Measurements from ENCODE around the gene CYP26C1.

Gene CYP26C1

DNA sequence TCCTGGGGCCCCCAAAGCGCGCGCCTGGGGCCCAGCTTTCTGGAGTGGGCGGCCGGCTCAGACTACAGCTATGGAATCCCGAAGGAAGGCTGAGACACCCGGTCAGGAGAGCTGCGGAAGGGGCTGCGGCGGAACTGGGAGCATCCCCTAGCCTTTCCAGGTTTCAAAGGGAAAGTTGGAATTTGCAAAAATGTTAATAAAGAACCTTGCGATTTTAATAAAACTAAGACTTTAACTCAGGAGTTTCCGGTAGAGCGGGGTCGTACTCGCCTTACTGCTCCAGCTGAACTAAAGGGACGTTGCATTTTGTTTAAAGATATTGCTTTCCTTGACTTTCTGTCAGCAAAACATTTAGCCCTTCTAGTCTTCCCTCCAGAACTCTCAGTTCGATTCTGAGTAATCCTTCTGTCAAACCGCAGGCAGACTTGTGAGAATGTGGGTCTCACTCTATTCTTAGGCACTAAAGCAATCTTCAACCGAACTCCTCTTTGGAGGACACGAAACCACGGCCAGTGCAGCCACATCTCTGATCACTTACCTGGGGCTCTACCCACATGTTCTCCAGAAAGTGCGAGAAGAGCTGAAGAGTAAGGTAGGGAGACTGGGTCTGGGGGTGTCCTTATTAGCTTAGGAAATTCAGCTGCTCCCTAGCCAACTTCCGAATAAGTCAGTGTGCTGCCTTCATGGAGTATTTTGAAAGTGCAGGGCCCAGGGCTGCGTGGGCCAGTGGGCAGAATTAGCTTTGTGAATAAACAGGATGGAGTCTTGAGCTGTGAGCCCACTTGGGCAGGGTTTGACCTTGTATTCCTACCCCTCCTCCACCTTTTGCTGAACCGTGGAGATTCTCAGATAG lies 15.0 kb downstream of the CYP26C1 start:
- in situ Hi-C loops (cut with MboI; ENCODE audit: low sequenced_read_pairs): loop anchor here (25.0 kb wide), 1 partner anchor 412 kb away; the partner anchor contains the start of genes CEP55 and MYOF

DNA sequence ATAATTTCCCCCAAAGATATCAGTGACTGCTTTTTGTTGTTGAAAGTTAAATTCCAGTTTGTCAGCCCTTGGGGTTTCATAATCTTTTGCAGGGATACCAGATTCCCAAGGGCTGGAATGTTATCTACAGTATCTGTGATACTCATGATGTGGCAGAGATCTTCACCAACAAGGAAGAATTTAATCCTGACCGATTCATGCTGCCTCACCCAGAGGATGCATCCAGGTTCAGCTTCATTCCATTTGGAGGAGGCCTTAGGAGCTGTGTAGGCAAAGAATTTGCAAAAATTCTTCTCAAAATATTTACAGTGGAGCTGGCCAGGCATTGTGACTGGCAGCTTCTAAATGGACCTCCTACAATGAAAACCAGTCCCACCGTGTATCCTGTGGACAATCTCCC lies 16.3 kb downstream of the CYP26C1 start:
- in situ Hi-C loops (cut with MboI; ENCODE audit: low sequenced_read_pairs): loop anchor here (25.0 kb wide), 1 partner anchor 410 kb away; the partner anchor contains the start of genes CEP55 and MYOF

DNA sequence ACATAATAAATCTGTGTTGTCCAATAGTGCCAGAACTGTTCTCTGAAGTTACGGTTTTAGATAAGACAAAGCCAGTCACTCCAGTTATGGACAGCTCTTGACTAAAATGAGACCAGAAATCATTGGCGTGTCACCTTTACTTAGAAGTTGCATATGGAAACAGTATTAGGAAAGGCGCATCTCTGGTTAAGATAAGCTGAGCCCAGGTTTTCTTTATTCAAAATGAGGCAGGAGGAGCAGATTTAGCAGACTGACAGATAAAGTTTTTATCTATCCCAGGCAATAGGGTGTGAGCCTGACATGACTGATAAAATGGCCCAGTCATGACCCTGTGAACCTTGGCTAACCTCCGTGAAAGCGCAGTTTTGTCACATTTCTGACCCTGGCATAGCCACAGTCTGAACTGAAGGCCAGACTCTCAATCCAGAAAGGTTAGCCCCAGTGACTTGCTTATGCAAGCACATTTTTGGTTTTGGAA lies 17.3 kb downstream of the CYP26C1 start:
- in situ Hi-C loops (cut with MboI; ENCODE audit: low sequenced_read_pairs): loop anchor here (25.0 kb wide), 1 partner anchor 409 kb away; the partner anchor contains the start of genes CEP55 and MYOF

DNA sequence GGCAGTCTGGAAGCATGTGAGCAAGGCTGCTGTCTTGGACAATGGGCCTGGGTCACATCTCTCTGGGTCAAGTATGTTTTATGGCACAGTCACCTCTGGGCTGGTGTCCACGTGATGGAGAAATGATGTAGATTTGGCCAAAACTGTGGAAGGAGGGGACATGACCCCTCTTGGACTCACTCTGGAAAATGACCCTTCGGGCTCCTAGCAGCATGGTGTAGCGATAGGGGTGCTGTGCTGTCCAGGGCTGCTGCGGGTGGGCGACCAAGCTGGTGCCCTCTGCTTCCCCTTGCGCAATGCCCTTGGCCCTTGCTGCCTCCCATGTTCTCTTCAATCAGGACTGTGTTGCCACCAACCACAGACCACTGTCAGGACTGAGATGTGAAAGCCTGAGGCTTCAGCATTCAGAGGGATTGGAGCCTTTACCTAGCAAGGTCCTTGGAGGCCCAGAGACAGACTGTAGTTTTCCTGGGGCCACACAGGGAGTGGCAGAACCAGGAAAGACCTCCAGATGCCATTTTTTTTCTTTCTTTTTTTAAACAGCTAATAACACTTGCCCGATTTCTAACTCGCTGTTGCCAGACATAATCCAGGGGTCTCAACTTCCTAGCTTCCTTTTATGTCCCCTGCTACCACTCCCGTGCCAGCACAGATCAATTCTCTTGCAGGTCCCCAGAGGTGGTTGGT lies 19.2 kb downstream of the CYP26C1 start:
- in situ Hi-C loops (cut with MboI; ENCODE audit: low sequenced_read_pairs): loop anchor here (10.0 to 25.0 kb wide), 2 partner anchors 275 to 407 kb away; partner anchors contain the start of genes CEP55 and MYOF

DNA sequence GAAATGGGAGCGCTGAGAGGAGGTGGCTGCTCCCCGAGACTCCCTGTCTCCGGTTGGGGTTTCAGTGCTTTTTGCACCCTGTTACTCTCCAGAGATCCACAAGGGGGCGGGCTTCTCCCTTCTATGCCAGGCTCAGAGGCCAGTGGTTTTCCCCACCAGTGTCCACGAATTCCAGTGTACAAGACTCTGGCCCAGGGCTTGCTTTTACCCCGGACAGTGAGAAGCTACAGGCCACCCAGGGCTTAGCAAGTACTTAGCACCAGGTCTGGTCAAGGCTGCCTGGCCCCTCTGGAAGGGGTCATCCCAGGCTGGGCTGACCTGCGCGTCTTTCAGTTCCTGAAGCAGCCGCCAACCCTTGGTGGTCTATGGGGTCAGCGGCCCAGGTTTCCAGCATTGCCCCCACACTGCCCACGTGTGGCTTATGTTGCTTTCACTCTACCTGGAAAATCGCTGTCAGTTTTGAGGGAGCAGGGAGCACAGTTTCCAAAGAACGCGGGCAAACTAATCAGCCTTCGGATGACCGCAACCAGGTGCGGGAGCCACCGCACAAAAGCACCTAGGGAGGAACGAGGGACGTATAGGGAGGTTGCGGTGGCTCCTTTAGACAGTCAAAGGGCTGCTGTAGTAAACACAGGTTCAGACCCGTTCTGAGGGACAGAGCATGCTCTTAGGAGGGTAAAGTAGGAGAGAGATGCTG lies 19.9 kb downstream of the CYP26C1 start:
- in situ Hi-C loops (cut with MboI; ENCODE audit: low sequenced_read_pairs): loop anchor here (10.0 to 25.0 kb wide), 2 partner anchors 274 to 407 kb away; partner anchors contain the start of genes CEP55 and MYOF

DNA sequence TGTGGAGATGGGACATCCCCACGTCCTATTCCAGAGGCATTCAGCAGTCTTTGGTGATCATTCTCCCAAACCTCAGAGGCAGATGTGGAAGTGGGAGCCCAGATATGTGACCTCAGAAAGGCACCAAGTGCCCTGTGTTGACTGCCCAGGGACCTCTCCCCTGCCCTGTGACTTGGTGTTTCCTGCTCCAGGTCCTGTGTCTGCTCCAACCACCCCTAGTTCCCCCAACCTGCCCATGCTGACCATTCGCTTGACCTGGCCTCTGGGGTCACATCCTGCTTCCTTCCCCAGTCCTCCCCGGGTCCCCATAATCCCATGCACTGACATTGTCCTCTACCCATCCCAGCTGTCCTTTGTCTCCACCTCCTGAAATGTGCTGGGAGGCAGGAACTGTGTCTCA lies 20.7 kb downstream of the CYP26C1 start:
- in situ Hi-C loops (cut with MboI; ENCODE audit: low sequenced_read_pairs): loop anchor here (10.0 to 25.0 kb wide), 2 partner anchors 273 to 406 kb away; partner anchors contain the start of genes CEP55 and MYOF

DNA sequence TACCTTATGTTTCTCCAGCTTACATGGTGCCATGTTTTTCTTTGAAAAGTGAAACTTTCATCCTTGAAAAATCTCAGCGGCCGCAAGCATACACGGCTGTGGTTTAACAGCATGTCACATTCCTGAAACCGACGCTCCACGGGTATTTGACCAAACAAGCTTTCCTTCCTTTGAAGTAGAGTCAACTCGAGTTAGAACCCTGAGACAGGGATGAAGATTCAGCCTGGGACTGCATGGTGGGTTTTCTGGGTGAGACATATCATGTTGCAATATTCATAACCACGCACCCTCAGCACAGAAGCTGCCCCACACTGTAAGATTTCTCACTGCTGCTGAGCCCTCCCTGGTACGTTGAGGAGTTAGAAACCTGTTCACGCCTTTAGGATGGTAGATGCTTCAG lies 21.2 kb downstream of the CYP26C1 start:
- in situ Hi-C loops (cut with MboI; ENCODE audit: low sequenced_read_pairs): loop anchor here (10.0 to 25.0 kb wide), 2 partner anchors 273 to 405 kb away; partner anchors contain the start of genes CEP55 and MYOF

DNA sequence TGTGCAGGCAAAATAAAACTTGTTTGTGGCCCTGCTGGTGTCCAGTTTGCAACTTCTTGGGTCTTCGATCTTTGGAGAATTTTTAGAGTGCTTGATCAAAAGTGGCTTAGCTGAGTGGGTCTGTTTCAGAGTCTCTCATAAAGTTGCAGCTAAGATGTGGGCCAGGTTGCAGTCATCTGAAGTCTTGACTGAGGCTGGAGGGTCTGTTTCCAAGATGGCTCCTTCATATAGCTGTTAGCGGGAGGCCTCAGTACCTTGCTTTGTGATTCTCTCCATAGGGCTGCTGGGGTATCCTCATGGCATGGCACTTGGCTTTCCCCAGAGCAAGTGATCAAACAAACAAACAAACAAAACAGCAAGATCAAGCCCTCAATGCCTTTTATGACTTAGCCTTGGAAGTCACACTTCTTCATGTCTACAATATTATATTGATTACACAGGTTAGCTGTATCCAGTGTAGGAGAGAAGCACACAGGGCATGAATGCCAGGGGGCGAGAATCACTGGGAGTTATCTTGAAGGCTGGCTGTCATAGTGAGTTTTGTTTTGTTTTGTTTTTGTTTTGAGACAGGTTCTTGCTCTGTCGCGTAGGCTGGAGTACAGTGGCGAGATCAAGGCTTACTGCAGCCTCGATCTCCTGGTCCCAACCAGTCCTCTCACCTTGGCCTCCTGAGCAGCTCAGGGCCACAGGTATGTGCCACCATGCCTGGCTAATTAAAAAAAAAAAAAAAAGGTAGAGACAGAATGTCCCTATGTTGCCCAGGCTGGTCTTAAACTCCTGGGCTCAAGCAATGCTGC lies 23.3 kb downstream of the CYP26C1 start:
- in situ Hi-C loops (cut with MboI; ENCODE audit: low sequenced_read_pairs): loop anchor here (10.0 to 25.0 kb wide), 2 partner anchors 271 to 403 kb away; partner anchors contain the start of genes CEP55 and MYOF

DNA sequence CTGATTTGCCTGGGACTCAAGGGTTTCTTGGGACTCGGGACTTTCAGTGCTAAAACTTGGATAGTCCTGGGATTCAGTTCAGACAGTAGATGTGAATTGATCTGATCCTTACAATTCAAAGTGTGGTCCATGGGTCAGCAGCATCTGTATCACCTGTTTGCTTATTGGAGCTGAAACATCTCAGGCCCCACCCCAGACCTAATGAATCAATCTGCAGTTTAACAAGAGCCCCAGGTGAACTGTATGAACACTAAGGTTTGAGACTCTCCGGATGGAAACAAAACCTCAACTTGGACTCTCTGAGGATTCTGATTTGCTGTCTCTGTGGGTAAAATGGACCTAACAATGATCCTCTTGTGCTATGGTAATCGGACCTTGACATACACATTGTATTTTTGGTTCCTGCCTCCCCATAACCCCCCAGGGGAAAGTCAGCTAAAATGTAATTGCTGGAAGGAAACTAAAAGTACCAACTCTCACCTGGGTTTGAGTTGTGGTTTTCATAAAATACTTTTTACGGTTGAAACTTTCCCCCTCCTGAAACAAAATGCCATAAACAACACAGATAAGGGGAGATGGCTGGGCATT lies 24.8 kb downstream of the CYP26C1 start:
- in situ Hi-C loops (cut with MboI; ENCODE audit: low sequenced_read_pairs): loop anchor here (10.0 to 25.0 kb wide), 2 partner anchors 269 to 402 kb away; partner anchors contain the start of genes CEP55 and MYOF

DNA sequence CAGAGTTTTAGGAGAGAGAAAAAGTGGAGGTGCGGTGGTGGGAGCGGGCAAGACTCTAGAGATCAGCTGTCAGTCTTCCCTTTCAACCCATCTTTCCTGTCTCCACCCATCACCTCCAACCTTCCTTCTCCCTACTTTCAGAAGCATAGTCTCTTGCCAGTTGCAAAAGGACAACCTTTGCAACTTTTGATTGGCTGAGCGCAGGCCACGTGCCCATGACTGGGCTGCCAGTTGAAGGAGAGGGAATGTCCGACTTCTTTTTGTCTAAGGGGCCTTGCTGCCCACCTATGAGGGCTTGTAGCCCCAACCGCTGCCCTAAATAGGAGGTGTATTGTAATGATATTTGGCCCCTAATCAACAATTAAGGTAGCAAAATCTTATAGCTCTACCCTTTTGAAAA lies 25.7 kb downstream of the CYP26C1 start:
- in situ Hi-C loops (cut with MboI; ENCODE audit: low sequenced_read_pairs): loop anchor here (10.0 to 25.0 kb wide), 2 partner anchors 269 to 401 kb away; partner anchors contain the start of genes CEP55 and MYOF

DNA sequence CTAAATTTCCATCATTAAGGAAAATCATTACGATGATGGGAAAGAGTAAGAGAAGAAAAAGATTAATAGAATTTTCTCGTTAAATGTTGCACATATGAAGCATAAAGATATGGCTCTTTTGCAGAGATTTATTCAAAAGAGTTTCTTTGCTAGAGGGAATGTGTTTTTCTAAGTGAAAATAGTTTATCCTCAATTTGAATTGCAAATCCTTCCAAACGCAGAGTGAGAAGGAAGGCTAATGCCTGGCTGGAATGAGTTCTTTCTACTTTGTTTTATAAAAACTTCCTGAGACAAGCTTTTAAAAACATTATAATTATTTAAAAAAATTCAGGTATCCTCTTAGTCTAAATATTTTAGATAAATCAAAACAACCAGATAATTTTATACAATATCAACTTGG lies 27.2 kb downstream of the CYP26C1 start:
- in situ Hi-C loops (cut with MboI; ENCODE audit: low sequenced_read_pairs): loop anchor here (10.0 to 25.0 kb wide), 2 partner anchors 267 to 399 kb away; partner anchors contain the start of genes CEP55 and MYOF

DNA sequence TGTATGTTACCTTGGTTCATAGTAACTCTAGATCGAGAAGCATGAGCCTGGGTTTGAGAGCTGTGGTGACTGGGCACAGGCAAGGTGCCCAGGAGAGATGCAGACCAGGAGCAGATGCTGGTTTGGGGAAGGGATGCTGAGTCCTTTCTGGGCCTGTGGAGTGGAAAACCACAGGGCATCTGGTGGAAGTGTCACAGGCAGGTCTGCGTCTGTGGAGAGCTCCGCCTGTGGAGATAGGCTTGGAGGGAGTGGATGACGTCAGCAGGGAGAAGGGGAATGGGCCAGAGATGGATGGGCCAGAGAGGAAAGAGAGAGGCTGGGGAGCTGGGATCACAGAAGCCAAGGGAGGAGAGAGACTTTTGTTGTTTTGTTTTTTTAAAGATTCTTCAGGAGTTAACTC lies 27.9 kb downstream of the CYP26C1 start:
- in situ Hi-C loops (cut with MboI; ENCODE audit: low sequenced_read_pairs): loop anchor here (10.0 to 25.0 kb wide), 2 partner anchors 266 to 399 kb away; partner anchors contain the start of genes CEP55 and MYOF

DNA sequence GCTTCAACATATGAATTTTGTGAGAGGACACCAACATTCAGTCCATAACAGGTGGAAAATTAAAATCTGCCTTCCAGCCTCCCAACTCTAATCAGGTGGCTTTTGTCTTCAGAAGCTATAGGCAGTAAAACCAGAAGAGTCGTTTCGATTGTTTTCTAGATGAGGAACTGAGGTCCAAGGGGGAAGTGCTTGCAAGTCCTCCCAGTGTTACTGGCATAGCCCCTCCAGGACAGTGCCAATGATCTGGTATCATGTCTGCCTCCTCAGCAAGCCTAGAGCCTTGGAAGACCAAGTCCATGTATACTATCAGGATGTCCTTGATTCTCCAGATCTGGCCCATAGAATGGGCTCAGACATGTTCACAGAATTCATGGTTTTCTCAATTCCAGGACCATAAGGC lies 30.0 kb downstream of the CYP26C1 start:
- in situ Hi-C loops (cut with MboI; ENCODE audit: low sequenced_read_pairs): loop anchor here (25.0 kb wide), 1 partner anchor 397 kb away; the partner anchor contains the start of genes CEP55 and MYOF

DNA sequence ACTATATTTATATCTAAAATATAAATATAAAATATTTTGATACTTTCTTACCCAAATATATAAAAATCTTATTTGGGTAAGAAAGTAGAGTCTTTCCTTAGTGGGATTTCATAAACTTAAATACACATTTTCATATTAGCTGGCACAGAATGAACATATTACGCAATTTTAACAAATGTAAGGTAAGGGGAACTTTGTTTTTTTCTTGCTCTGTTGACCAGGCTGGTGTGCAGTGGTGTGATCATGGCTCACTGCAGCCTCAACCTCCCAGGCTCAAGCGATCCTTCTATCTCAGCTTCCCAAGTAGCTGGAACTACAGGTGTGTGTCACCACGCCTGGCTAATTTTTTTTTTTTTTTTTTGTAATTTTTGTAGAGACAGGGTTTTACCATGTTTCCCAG lies 31.4 kb downstream of the CYP26C1 start:
- in situ Hi-C loops (cut with MboI; ENCODE audit: low sequenced_read_pairs): loop anchor here (25.0 kb wide), 1 partner anchor 395 kb away; the partner anchor contains the start of genes CEP55 and MYOF

DNA sequence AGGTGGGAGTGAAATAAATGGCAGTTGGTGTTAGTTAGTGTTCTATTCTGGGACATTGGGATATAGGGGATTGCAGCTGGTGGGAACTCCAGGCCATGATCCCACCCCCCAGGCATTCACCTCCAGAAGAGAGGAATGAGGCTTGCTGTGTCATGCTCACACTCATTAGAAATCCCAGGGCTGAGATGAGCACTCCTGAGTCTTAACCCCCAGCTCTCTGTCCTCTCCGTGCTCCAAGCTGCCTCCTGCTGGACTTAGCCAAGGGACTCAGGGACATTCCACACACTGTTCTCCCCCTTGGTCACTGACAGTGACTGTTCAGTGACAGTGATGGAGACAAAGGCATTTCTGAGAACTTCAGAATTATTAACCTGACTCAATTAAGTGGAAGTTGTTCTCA lies 34.6 kb downstream of the CYP26C1 start:
- in situ Hi-C loops (cut with MboI; ENCODE audit: low sequenced_read_pairs): loop anchor here (25.0 kb wide), 1 partner anchor 392 kb away; the partner anchor contains the start of genes CEP55 and MYOF

DNA sequence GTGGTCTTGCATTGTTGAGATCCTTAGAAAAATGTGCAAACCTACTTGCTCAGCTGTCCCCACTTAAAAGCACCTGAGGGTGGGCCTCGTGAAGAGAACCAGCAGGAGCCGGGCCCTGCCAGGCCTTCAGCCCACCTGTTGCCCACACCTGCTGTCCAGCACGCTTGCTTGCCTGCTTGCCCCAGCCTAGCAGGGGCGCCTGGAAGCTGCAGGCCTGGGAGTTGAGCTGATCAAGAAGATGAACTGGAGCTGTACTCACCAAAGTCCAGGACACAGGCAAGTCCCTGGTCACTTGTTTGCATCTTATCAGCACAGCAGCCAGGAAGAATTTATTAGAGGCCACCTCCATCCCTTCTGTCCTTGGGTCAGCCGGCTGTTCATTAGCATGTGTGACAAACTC lies 36.3 kb downstream of the CYP26C1 start:
- in situ Hi-C loops (cut with MboI; ENCODE audit: low sequenced_read_pairs): loop anchor here (25.0 kb wide), 1 partner anchor 390 kb away; the partner anchor contains the start of genes CEP55 and MYOF

DNA sequence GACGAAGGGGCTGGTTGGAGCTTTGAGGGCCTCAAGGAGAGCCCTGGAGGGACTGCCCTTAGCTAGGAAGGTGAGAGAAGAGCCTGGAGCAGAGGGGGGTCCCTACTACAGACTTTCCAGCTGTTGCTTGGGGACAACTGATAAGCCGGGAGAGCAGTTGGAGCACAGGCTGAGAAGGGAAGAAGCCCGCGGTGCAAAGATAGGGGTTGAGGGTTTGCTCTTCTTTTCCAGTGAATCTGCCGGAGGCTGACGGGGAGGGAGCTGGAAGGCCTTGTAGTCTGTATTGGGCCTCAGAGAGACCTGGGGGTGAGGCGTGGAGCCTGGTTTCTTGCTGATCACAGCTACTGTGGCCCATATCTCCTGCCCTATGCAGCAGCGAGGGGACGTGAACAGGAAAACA lies 36.8 kb downstream of the CYP26C1 start:
- in situ Hi-C loops (cut with MboI; ENCODE audit: low sequenced_read_pairs): loop anchor here (25.0 kb wide), 1 partner anchor 390 kb away; the partner anchor contains the start of genes CEP55 and MYOF

DNA sequence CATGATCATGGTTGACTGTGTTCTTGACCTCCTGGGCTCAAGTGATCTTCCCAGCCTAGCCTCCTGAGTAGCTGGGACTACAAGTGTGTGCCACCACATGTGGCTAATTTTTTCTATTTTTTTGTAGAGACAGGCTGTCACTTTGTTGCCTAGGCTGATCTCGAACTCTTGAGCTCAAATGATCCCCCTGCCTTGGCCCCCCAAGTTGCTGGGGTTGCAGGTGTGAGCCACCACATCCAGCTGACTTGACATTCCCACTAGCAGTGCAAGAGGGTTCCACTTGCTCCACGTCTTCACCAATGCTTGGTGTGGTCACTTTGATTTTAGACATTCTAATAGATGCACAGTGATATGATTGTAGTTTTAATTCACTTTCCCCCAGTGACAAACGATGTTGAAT lies 38.2 kb downstream of the CYP26C1 start:
- in situ Hi-C loops (cut with MboI; ENCODE audit: low sequenced_read_pairs): loop anchor here (25.0 kb wide), 1 partner anchor 388 kb away; the partner anchor contains the start of genes CEP55 and MYOF

All from HL-60/S4 (cell line).